ENCODE measurements around the gene PREB.

GRCh38 chr2:27088634-27089033 lies 45.8 kb downstream of the PREB start:
- TF ChIP-seq, protein P1, sequence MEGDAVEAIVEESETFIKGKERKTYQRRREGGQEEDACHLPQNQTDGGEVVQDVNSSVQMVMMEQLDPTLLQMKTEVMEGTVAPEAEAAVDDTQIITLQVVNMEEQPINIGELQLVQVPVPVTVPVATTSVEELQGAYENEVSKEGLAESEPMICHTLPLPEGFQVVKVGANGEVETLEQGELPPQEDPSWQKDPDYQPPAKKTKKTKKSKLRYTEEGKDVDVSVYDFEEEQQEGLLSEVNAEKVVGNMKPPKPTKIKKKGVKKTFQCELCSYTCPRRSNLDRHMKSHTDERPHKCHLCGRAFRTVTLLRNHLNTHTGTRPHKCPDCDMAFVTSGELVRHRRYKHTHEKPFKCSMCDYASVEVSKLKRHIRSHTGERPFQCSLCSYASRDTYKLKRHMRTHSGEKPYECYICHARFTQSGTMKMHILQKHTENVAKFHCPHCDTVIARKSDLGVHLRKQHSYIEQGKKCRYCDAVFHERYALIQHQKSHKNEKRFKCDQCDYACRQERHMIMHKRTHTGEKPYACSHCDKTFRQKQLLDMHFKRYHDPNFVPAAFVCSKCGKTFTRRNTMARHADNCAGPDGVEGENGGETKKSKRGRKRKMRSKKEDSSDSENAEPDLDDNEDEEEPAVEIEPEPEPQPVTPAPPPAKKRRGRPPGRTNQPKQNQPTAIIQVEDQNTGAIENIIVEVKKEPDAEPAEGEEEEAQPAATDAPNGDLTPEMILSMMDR (conservative IDR thresholded peaks at IDR 0.05 in 1 of 2, IDR thresholded peaks at IDR 0.05 in 1 of 2; ENCODE audit: extremely low read depth in 1 of 2, insufficient read depth in 1 of 2, low read depth in 1 of 2, low read length in 2 of 2) = no peak
- TF ChIP-seq EZH2 (IDR thresholded peaks at IDR 0.05; ENCODE audit: borderline replicate concordance, low read length) = no peak

Data from mammary epithelial cell (primary cell).